IPS-15b (cell line): Measurements from ENCODE around the gene HACD1.
A peak's percentile ranks its signal among the peaks of the same experiment; 100 is the strongest.

ENCODE experiments used
- H3K27me3 ChIP-seq: one replicate; pipeline ENCODE4 v1.6.1; 2013; ENCODE audit warnings: low read length; ENCODE audit not compliant: control insufficient read depth, insufficient read depth
- H3K36me3 ChIP-seq: one replicate; pipeline ENCODE4 v1.6.1; 2013; ENCODE audit warnings: low read length; ENCODE audit not compliant: control insufficient read depth, insufficient read depth
- H3K4me1 ChIP-seq: one replicate; pipeline ENCODE4 v1.6.1; 2013; ENCODE audit warnings: mild to moderate bottlenecking, low read length; ENCODE audit not compliant: control insufficient read depth, insufficient read depth
- H3K4me3 ChIP-seq: one replicate; pipeline ENCODE4 v1.5.1; 2013; ENCODE audit warnings: low read depth, low read length
- H3K9ac ChIP-seq: one replicate; pipeline ENCODE4 v1.6.1; 2013; ENCODE audit warnings: low read depth, mild to moderate bottlenecking, low read length
- H3K9me3 ChIP-seq: one replicate; pipeline ENCODE4 v1.6.1; 2013; ENCODE audit warnings: mild to moderate bottlenecking, low read length; ENCODE audit not compliant: control insufficient read depth, insufficient read depth

The HACD1 gene

GRCh38 chr10:17651896-17652295 lies 34.7 kb upstream of the HACD1 start:
- Histone ChIP-seq H3K9ac (no peak overlapping the region), H3K36me3 (no peaks in the 10 kb centered on the region), H3K27me3 (no peaks in the 10 kb centered on the region), H3K4me3 (no peak overlapping the region), H3K4me1 (peaks cover 4% of the 10 kb centered on the region), H3K9me3 (peaks cover 7% of the 10 kb centered on the region)

- Histone ChIP-seq H3K4me1 (peaks cover 4% of the 10 kb centered on the region), H3K9me3 (peaks cover 5% of the 10 kb centered on the region), H3K27me3 (no peaks in the 10 kb centered on the region), H3K36me3 (no peaks in the 10 kb centered on the region), H3K4me3 (no peak overlapping the region), H3K9ac (no peak overlapping the region)
Measured at GRCh38 chr10:17650416-17650815, 33.2 kb upstream of the HACD1 start.

- H3K9me3 ChIP-seq = peaks cover 4% of the 10 kb centered on the region
- H3K4me3 ChIP-seq = no peak overlapping the region
- no peak overlapping the region for H3K9ac ChIP-seq
- no peaks in the 10 kb centered on the region for H3K36me3 ChIP-seq
- H3K27me3 ChIP-seq = no peaks in the 10 kb centered on the region
- H3K4me1 ChIP-seq = peaks cover 4% of the 10 kb centered on the region
Measured at GRCh38 chr10:17649836-17650235, 32.7 kb upstream of the HACD1 start.

- H3K4me3 ChIP-seq = no peak overlapping the region
- peaks cover 4% of the 10 kb centered on the region for H3K9me3 ChIP-seq
- no peaks in the 10 kb centered on the region for H3K27me3 ChIP-seq
- H3K4me1 ChIP-seq = peaks cover 4% of the 10 kb centered on the region
- H3K9ac ChIP-seq = no peak overlapping the region
- no peaks in the 10 kb centered on the region for H3K36me3 ChIP-seq
Measured at GRCh38 chr10:17649052-17649451, 31.9 kb upstream of the HACD1 start.

GRCh38 chr10:17648243-17649035 lies 31.3 kb upstream of the HACD1 start:
- H3K9me3 ChIP-seq = peaks cover 4% of the 10 kb centered on the region
- no peaks in the 10 kb centered on the region for H3K36me3 ChIP-seq
- no peak overlapping the region for H3K4me3 ChIP-seq
- H3K4me1 ChIP-seq = peaks cover 4% of the 10 kb centered on the region
- H3K9ac ChIP-seq = no peak overlapping the region
- no peaks in the 10 kb centered on the region for H3K27me3 ChIP-seq

- H3K9ac ChIP-seq = no peak overlapping the region
- H3K36me3 ChIP-seq = no peaks in the 10 kb centered on the region
- H3K27me3 ChIP-seq = no peaks in the 10 kb centered on the region
- H3K4me1 ChIP-seq = peaks cover 4% of the 10 kb centered on the region
- no peak overlapping the region for H3K4me3 ChIP-seq
- no peaks in the 10 kb centered on the region for H3K9me3 ChIP-seq
Measured at GRCh38 chr10:17647326-17647725, 30.2 kb upstream of the HACD1 start.

GRCh38 chr10:17645621-17646345 lies 28.6 kb upstream of the HACD1 start:
- H3K9ac ChIP-seq = peak overlapping the region; percentile 9
- H3K27me3 ChIP-seq = no peaks in the 10 kb centered on the region
- H3K9me3 ChIP-seq = no peaks in the 10 kb centered on the region
- H3K4me3 ChIP-seq = peak overlapping the region; percentile 99
- H3K4me1 ChIP-seq = peaks cover 4% of the 10 kb centered on the region
- H3K36me3 ChIP-seq = no peaks in the 10 kb centered on the region

GRCh38 chr10:17644485-17644943 lies 27.3 kb upstream of the HACD1 start:
- no peaks in the 10 kb centered on the region for H3K4me1 ChIP-seq
- H3K4me3 ChIP-seq = peak overlapping the region; percentile 99
- no peaks in the 10 kb centered on the region for H3K36me3 ChIP-seq
- H3K9me3 ChIP-seq = no peaks in the 10 kb centered on the region
- H3K9ac ChIP-seq = peak overlapping the region; percentile 97
- no peaks in the 10 kb centered on the region for H3K27me3 ChIP-seq

- Histone ChIP-seq H3K4me1 (no peaks in the 10 kb centered on the region), H3K9ac (peak within 1 kb of the TSS; percentile 97), H3K27me3 (no peaks in the 10 kb centered on the region), H3K4me3 (peak within 1 kb of the TSS; percentile 99), H3K9me3 (no peaks in the 10 kb centered on the region), H3K36me3 (no peaks in the 10 kb centered on the region)
Measured at GRCh38 chr10:17643755-17644484, 26.7 kb upstream of the HACD1 start, which contains the start of gene STAM. Gene STAM, plus strand, starts transcription at chr10:17644151. Its CDS starts 189 bp downstream, at chr10:17644340.

GRCh38 chr10:17643339-17643754 lies 26.2 kb upstream of the HACD1 start:
- H3K4me1 ChIP-seq = no peaks in the 10 kb centered on the region
- no peaks in the 10 kb centered on the region for H3K36me3 ChIP-seq
- H3K9ac ChIP-seq = peak overlapping the region; percentile 97
- peak overlapping the region; percentile 99 for H3K4me3 ChIP-seq
- no peaks in the 10 kb centered on the region for H3K27me3 ChIP-seq
- no peaks in the 10 kb centered on the region for H3K9me3 ChIP-seq

GRCh38 chr10:17640331-17640816 lies 23.2 kb upstream of the HACD1 start:
- no peak overlapping the region for H3K4me3 ChIP-seq
- H3K36me3 ChIP-seq = no peaks in the 10 kb centered on the region
- H3K27me3 ChIP-seq = no peaks in the 10 kb centered on the region
- no peaks in the 10 kb centered on the region for H3K4me1 ChIP-seq
- no peak overlapping the region for H3K9ac ChIP-seq
- no peaks in the 10 kb centered on the region for H3K9me3 ChIP-seq
